Bone marrow (tissue), 2 donors: ENCODE data around the gene KLK1.
A peak's percentile ranks its signal among the peaks of the same experiment; 100 is the strongest.

Experiments
- DNase-seq, 2 donors: peaks; one replicate each; lab custom pipeline; 2025; lab: John Stamatoyannopoulos, UW

KLK1 gene

DNA sequence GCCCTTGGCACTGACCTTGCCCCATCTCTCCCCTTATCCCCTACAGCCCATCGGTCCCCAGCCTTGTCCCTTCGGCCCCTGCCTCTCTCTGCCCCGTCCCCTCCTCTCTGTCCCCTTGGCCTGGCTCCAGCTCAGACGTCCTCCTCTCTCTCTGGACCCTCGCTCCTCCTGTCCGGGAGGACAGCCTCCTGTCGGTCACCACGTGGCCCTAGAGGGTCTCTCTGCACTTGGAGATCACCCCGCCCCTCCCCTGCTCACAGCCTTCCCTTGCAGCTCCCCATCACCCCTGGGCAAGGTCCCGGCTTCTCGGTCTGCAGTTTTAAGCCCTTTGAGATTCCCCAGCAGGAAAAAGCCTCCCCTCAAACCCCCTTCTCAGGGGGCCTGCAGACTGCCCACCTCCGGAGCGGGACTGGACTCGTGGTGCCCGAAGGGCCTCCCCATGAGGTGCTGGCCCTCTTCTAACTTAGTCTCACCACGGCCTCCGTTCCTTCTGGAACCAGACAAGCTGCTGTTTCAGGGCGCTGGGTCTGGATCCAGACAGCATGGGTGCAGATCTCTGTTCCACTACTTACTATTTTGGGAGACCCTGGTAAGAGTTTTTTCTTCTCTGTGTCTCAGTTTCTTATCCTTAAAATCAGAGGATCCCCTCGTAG, 13.1 kb upstream of the KLK1 start:
- DNase-seq, result no peak

- DNase-seq, result peak in 1 of 2 donors; percentile 38
Measured at GRCh38 chr19:50835785-50836542, 12.4 kb upstream of the KLK1 start.

DNA sequence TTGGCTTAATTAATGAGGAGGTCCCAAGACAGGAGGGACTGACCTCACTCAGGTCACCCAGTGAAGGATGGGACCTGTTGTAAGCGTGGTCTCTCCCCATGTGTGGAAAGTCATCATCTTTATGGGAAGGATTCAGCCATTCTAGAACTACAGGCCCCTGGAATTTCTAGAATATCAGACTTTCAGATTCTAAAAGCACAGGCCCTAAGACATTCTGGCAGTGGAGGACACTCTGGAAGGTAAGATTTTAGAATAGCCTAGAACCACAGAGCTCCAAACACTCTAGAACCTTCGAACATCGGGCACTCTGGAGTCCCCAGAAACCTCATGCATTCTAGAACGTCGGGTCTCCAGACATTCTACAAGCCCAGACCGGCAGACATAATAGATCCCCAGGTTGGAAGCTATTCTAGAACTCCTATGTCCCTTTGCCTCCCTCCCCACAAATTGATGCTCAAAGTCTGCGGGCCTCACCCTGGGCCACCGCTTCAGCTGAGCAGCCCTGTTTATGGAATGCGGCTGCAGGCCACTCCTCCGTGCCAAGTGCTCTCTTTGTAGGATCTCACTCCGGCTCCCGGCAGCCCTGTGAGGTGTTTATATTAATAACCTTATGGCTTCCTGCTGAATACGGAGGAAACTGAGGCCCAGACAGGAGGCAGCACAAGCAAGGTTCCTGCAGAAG, 11.7 kb upstream of the KLK1 start:
- DNase-seq, result no peak

DNA sequence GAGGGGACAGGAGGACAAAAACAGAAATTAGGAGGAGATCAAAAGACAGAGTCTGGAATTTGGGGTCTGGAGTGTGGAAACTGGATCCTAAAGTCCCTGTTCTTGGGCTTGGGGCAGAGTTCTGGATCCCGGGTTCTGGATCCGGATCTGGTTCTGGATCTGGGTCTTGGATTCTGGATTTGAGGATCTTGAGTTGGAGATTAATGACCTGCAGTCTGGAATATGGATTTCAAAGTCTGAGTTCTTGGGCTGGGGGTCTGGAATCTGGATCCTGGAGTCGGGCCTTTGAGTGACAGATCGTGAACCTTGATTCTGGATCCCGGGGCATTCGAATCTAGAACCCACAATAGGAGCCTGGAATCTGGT, 10.2 kb upstream of the KLK1 start:
- no peak for DNase-seq

DNA sequence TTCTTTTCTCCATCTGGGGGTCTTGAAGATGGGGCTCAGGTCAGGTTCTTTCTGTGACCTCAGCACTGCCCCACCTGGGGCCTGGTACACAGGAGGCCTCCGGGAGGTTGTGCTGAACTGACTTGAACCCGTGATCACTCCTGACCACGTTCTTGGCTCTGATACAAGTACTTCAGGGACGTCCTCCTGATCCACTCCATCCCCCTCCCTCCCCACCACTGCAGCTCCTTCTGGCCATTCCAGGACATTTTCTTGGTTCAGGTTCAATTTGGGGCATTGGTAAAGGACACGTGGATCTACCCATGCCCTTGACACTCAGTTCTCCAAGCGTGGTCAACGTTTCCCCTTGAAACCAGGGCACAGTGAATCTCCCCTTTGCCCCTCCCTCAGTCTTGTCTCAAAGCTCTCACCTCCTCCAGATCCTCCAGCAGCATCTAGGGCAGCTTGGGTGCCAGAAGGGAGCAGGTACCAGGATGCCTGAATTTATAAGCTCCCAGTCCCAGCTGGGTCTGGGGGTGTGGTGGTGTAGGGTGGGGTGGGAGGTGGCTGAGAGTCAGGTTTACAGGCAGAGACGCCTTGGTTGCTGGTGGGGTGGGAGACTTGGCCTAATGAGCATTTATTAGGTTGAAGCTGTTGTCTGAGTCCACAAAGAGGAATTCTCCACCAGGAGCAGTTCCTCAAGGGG, 9.7 kb upstream of the KLK1 start, which contains the start of gene KLK15:
Gene KLK15, minus strand, starts transcription at position 458 of the 685 bp plus-strand sequence. CDS start 2,082 bp downstream, outside the sequence.
- no peak for DNase-seq

- no peak for DNase-seq
Measured at GRCh38 chr19:50832666-50833065, 9.1 kb upstream of the KLK1 start.

DNA sequence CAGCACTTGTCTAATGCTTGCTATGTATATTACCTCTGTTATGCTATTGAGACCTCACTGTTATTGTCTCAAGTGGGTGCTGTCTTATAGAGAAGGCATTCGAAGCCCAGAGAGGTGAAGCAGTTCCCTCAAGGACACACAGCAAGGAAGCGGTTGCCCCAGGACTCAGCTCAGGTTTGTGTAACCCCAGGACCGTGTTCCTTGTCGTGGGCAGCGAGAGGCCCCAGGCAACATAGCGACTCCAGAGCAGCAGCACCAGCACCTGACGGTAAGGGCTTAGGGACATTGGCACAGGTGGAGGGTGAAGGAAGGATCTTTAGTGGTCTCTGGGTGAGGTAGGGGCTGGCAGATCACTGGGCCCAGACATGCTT, 7.4 kb upstream of the KLK1 start:
- no peak for DNase-seq

- no peak for DNase-seq
Measured at GRCh38 chr19:50830266-50831025, 6.9 kb upstream of the KLK1 start.

DNA sequence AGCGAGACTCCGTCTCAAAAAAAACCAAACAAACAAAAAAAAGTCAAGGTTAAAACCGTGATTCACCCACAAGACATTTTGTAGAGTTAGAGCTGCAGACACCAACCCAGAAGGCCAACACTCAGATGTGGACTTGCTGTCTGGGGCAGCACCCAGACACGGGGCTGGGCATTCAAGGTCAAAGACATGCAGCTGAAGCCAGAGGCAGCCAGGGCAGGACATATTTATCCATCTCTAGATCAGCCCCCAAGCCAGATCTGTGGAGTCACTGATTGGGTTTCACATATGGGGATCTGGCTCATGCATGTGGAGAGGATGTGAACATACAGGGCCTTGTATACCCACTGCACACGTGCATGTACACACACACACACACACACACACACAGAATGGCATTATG, 6.2 kb upstream of the KLK1 start:
- DNase-seq, result no peak

DNA sequence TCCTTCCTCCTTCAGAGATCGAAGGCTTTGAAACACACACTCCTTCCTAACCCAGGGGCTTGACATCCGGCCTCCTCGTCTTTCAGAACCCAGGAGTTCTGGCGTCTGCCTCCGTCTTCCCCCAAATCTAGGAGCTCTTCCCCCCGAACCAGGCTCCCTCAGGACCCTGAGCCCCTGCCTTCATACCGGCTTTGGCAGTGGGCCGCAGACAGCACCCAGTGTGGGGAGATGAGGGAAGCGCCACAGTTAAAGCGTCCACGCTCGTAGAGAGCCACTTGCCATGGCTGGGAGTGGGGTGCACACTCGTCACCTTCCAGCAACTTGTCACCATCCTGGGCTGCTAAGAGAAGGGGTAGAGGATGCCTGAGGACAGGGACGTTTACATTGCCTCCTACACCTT, 3.9 kb upstream of the KLK1 start:
- no peak for DNase-seq

GRCh38 chr19:50826492-50827240, 3.1 kb upstream of the KLK1 start:
- DNase-seq, result no peak

GRCh38 chr19:50822661-50823208, 852 bp downstream of the KLK1 start:
- DNase-seq, result no peak

DNA sequence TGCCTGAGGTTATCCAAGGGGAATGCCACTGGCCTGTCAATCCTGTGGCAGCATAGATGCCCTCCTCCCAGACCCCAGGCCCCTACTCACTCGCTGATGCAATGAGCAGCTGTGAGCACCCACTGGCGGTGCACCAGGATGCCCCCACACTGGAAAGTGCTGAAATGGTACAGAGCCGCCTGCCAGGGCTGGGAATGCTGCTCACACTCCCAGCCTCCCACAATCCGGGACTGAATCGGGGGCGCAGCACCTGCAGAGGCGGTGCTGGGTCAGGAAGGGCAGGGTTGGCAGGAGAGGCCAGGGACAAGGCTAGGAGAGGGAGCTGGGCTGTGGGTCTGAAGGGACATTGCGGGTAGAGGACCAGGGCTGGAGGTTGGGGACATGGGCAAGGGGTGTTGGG, 2.0 kb downstream of the KLK1 start:
- DNase-seq, result no peak

DNA sequence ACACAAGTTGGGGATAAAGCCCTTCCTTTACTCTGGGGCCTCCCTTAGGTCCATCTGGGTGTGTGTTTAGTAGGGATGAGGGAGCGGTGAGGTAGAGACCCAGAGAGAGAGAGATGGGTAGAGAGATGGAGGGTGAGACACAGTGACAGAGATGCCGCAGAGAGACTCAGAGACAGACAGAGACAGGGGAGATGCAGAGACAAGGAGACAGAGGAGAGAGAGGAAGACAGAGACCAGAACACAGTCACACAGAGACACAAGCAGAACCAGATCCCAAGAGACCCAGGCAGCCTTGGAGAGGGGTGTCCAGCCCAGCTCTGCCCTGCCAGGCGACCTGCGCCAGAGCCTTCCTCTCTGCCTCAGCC, 2.4 kb downstream of the KLK1 start:
- no peak for DNase-seq

DNA sequence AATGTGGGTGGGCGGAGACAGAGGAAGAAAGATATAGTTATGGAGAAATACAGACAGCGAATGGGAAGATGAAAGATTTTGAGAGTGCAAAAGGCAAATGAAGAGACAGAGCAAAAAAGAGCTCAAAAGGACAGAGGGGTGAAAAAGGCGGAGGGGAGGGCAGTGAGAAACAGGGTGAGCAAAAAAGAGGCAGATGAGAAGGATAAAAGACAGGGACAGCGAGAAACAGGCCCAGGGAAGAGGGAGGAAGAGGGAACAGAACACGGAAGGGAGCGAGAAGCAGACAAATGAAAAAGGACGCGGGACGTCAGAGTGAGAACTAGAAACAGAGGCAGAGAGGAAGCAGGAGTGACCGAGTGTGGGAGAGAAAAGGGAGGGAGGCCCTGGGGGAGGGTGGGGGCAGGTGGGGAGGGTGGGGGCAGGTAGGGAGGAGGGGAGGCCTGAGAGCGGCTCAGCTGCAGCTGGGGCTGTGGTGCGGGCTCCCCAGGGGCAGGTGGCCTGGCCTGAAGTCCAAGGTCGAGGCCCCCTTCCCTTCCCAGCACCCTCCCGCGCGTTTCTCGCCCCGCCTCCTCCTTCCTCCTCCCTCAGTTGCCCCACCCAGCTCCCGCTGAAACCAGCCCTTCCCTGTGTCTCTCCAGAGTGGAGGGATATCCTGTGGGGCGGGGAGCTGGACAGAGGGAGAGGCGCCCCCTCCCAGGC, 2.9 kb downstream of the KLK1 start:
- no peak for DNase-seq

GRCh38 chr19:50820086-50820485, 3.5 kb downstream of the KLK1 start:
- DNase-seq, result no peak

GRCh38 chr19:50819636-50820035, 4.0 kb downstream of the KLK1 start:
- no peak for DNase-seq

- no peak for DNase-seq
Measured at GRCh38 chr19:50818859-50819472, 4.6 kb downstream of the KLK1 start.

DNA sequence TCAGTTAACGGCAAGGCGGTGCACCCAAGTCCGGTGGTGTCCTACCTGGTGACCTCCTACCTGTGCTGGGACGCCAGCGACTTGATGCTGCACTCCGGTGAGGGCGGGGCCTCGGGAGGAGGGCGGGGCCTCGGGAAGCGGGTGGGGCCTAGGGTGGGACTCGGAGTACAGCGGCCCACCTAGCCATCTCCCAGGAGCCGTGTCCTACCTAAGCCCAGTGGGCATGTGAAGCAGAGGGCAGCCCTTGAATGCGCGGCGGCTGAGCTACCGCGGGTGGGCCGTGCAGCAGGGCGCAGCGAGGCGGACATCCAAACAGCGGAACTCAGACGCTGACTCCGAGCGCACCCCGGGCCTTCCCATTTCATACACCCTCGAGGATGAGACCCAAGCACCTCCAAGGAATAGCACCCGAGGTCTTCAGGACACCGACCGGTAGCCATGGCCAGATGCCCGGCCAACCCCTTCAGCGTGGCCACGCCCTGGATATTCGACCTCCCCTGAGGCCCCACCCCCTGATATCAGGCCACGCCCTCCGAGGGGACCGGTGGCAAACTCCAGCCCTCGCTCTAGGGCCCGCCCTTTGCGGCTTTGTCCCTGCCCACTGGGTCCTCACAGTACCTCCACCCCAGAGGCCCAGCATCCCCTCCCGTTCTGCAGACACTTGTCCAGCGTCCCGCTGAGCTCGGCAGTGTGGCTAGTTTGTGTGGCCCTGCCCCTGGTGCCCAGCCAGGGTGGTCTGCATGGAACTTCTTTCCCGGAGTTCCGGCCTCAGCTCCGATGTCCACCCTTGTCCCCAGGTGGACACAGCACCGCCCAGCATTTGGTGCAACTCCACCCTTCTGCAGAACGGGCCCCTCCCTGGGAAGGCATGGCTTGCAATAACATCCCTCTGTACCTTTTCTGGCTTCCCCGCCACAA, 5.4 kb downstream of the KLK1 start:
- peak in 1 of 2 donors; percentile 19 for DNase-seq
